ENCODE measurements around the gene BABAM2.
"Not testable (repeated sequence)": the region's sequence is repeated elsewhere in the genome, so short reads cannot be mapped to it uniquely, and the experiment has no call there.

DNA sequence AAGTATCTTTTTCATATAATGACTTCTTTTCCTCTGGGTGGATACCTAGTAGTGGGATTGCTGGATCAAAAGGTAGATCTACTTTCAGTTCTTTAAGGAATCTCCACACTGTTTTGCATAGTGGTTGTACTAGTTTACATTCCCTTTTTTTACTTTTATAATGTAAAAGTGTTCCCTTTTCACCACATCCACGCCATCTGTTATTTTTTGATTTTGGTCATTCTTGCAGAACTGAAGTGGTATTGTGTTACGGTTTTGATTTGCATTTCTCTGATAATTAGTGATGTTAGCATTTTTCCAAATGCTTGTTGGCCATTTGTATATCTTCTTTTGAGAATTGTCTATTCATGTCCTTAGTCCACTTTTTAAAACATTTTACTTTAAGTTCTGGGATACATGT, 127.9 kb downstream of the BABAM2 start:
- TF ChIP-seq, protein P1, sequence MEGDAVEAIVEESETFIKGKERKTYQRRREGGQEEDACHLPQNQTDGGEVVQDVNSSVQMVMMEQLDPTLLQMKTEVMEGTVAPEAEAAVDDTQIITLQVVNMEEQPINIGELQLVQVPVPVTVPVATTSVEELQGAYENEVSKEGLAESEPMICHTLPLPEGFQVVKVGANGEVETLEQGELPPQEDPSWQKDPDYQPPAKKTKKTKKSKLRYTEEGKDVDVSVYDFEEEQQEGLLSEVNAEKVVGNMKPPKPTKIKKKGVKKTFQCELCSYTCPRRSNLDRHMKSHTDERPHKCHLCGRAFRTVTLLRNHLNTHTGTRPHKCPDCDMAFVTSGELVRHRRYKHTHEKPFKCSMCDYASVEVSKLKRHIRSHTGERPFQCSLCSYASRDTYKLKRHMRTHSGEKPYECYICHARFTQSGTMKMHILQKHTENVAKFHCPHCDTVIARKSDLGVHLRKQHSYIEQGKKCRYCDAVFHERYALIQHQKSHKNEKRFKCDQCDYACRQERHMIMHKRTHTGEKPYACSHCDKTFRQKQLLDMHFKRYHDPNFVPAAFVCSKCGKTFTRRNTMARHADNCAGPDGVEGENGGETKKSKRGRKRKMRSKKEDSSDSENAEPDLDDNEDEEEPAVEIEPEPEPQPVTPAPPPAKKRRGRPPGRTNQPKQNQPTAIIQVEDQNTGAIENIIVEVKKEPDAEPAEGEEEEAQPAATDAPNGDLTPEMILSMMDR (IDR thresholded peaks at IDR 0.05): not testable (repeated sequence)
- not testable (repeated sequence) for TF ChIP-seq POLR2AphosphoS5 (IDR thresholded peaks at IDR 0.05); EP300 (IDR thresholded peaks at IDR 0.05); POLR2A (IDR thresholded peaks at IDR 0.05; ENCODE audit: low read depth)

All from esophagus muscularis mucosa (tissue), 4 donors.